ENCODE results near the gene ZBED1.

- TF ChIP-seq SP1 (CRISPR knock-in tag; IDR thresholded peaks at IDR 0.05) (no peak), ELK1 (CRISPR knock-in tag; IDR thresholded peaks at IDR 0.05) (no peak), POLR2AphosphoS2 (IDR thresholded peaks at IDR 0.05; ENCODE audit: low read length) (no peak), ZNF76 (CRISPR knock-in tag; IDR thresholded peaks at IDR 0.05; ENCODE audit: borderline replicate concordance) (no peak), CTCF (IDR thresholded peaks at IDR 0.05 in 2 of 3, conservative IDR thresholded peaks at IDR 0.05 in 1 of 3; ENCODE audit: insufficient read depth in 2 of 3, low read depth in 1 of 3, low read length in 3 of 3) (no peak), CBFA2T3 (IDR thresholded peaks at IDR 0.05) (no peak), YY1 (IDR thresholded peaks at IDR 0.05; ENCODE audit: borderline replicate concordance in 1 of 3, control insufficient read depth in 1 of 3, extremely low read depth in 1 of 3, insufficient read depth in 3 of 3, insufficient read length in 1 of 3, insufficient replicate concordance in 2 of 3, low read depth in 1 of 3, low read length in 2 of 3) (no peak), ZNF197 (CRISPR knock-in tag; IDR thresholded peaks at IDR 0.05; ENCODE audit: low read depth) (no peak), EZH2 (IDR thresholded peaks at IDR 0.05; ENCODE audit: borderline replicate concordance, low read depth, low read length) (no peak), ELF1 (tag; IDR thresholded peaks at IDR 0.05) (no peak), IRF1 (CRISPR knock-in tag; IDR thresholded peaks at IDR 0.05; ENCODE audit: borderline replicate concordance) (no peak), RBFOX2 (IDR thresholded peaks at IDR 0.05; ENCODE audit: low read depth, low read length) (no peak)
Measured at GRCh38 chrX:2483398-2484060, 17.2 kb downstream of the ZBED1 start.
